Ovary (tissue), 9 donors: ENCODE measurements around the gene NLGN1. TPM values are rescaled to one million over a fixed set of nuclear protein-coding genes. Genes with fewer than 3 reads are reported as not detected.

ENCODE experiments used
- DNase-seq, 5 donors: peaks; one replicate each; pipeline ENCODE4 v3.0.0-alpha.2; 2019 to 2020
- H3K27ac ChIP-seq, 2 donors: fragments of 200-600 bp; one replicate each; pipeline versions ENCODE4 v1.5.1 to v1.8.0; 2019 to 2022
- H3K27me3 ChIP-seq: fragments of 200-600 bp; one replicate; pipeline ENCODE4 v1.8.0; 2022
- H3K36me3 ChIP-seq: fragments of 200-600 bp; sonication (generic); one replicate; pipeline ENCODE4 v1.5.1; 2019
- H3K4me1 ChIP-seq: one replicate; pipeline ENCODE4 v1.8.1; 2013; ENCODE audit warnings: mild to moderate bottlenecking, moderate library complexity; ENCODE audit not compliant: insufficient read depth
- H3K4me3 ChIP-seq: fragments of 200-600 bp; sonication (generic); one replicate; pipeline ENCODE4 v1.5.1; 2017
- H3K9me3 ChIP-seq, 2 donors: fragments of 200-600 bp in 1 of 2; sonication (generic) in 1 of 2; one replicate each; pipeline versions ENCODE4 v1.5.1 to v1.8.1; 2013 to 2019; ENCODE audit warnings: mild to moderate bottlenecking in 1 of 2, moderate library complexity in 1 of 2
- EP300 ChIP-seq: sonication (generic); formaldehyde crosslinking; IDR thresholded peaks from one replicate; pipeline ENCODE4 v1.6.1; 2017; ENCODE audit warnings: antibody characterized with exemption
- POLR2A ChIP-seq: fragments of 450-650 bp; IDR thresholded peaks from one replicate; pipeline ENCODE4 v1.6.1; 2017; ENCODE audit warnings: antibody characterized with exemption, mild to moderate bottlenecking, moderate library complexity
- WGBS, 3 donors: extraction: QIAGEN DNeasy Blood & Tissue Kit in 1 of 3; methylation state at CpG; one replicate each; pipeline versions ENCODE4 v1.1.5 to v1.1.7; 2013 to 2017; 5-methylcytosine and 5-hydroxymethylcytosine counted together
- intact Hi-C, 4 donors: fragments of 100-400 bp; cut with DNase I; formaldehyde crosslinking; loops; one replicate each; pipeline versions ENCODE4 v1.11.0 to v1.15.1; 2022 to 2023
- polyA plus RNA-seq, 2 donors: library from polyadenylated mRNA; stranded (reverse); fragments of 200-250 nt in 1 of 2; fragments of 350-450 nt in 1 of 2; fragmentation: Illumina TruSeq in 1 of 2; extraction: RNeasy Lipid Tissue Mini Kit (QIAGEN cat#74804) in 1 of 2; gene quantifications; one replicate each; pipeline ENCODE4 v1.2.3, GENCODE V29; 2013 to 2014
- total RNA-seq, 7 donors: library from RNA; depleted of rRNA in 2 of 7; stranded (reverse); fragments of >200 nt in 2 of 7; fragmentation: NEBNext Ultra II Directional in 3 of 7; extraction: Animal tissue kit (Norgen Biotek cat#: 25700) in 3 of 7; gene quantifications; one replicate each; pipeline versions ENCODE4 v1.1.0 to v1.2.4, GENCODE V29; 2016 to 2023
- TF ChIP-seq, protein P1 (sequence below), 3 donors: fragments of 450-650 bp in 2 of 3; fragments of 200-600 bp in 1 of 3; IDR thresholded peaks; one replicate each; pipeline versions ENCODE4 v1.5.1 to v1.8.0; 2016 to 2022; ENCODE audit warnings: antibody characterized with exemption in 3 of 3, mild to moderate bottlenecking in 1 of 3
- donor health status: DM: no; HTN: no; CAD: no; lungs with moderate emphysema.
- donor health status: DM: no; HTN: no; CAD: no.
- donor health status: Bipolar disorder and iron deficiency.
- donor health status: DM: yes; HTN: yes; CAD: no.
- donor health status: DM: no; HTN: no; CAD: no.
- donor health status: DM: yes; HTN: yes; CAD: no.

NLGN1 gene
- total and polyA plus RNA-seq, 9 donors = 1.2 to 7.7 (median 4.6) TPM

DNA sequence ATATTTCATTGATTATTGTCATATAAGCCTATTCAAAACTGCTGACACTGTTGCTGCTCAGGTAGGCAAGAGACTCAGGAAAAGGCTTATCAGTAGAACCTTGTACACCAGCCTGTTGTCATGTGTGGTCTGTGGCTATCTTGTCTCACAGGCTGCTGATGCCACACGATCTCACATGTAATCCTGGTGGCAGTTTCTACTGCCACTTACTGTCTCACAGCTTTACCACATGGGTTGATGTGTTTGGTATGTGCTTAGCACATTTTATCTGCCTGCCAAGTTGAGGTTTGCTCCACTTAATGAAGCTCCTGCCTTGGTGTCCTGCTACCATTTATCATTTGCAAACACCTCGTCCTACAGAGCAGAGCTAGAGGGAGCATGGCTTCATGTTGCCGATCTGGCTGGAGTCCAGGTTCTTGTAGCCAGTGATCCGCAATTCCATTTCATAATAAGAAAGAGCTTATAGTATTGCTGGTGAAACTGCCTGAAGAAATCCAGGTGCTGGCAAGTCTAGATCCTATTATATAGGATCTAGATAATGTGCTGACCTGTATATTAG lies 637.9 kb downstream of the NLGN1 start:
- no peak for TF ChIP-seq POLR2A
- TF ChIP-seq EP300 = no peak
- TF ChIP-seq, protein P1, sequence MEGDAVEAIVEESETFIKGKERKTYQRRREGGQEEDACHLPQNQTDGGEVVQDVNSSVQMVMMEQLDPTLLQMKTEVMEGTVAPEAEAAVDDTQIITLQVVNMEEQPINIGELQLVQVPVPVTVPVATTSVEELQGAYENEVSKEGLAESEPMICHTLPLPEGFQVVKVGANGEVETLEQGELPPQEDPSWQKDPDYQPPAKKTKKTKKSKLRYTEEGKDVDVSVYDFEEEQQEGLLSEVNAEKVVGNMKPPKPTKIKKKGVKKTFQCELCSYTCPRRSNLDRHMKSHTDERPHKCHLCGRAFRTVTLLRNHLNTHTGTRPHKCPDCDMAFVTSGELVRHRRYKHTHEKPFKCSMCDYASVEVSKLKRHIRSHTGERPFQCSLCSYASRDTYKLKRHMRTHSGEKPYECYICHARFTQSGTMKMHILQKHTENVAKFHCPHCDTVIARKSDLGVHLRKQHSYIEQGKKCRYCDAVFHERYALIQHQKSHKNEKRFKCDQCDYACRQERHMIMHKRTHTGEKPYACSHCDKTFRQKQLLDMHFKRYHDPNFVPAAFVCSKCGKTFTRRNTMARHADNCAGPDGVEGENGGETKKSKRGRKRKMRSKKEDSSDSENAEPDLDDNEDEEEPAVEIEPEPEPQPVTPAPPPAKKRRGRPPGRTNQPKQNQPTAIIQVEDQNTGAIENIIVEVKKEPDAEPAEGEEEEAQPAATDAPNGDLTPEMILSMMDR (IDR thresholded peaks at IDR 0.05) = no peak
- no peaks in the 10 kb centered on the region for H3K9me3 ChIP-seq
- DNase-seq = no peak
- peaks cover 2% of the 10 kb centered on the region for H3K4me1 ChIP-seq
- intact Hi-C loops = no loop called here
- H3K4me3 ChIP-seq = no peak overlapping the region
- H3K36me3 ChIP-seq = no peaks in the 10 kb centered on the region
- 40 to 55% (median 42%) methylated on average over 4 of the region's 4 CpGs for WGBS, 3 donors
- H3K27ac ChIP-seq = no peak overlapping the region
- no peaks in the 10 kb centered on the region for H3K27me3 ChIP-seq

DNA sequence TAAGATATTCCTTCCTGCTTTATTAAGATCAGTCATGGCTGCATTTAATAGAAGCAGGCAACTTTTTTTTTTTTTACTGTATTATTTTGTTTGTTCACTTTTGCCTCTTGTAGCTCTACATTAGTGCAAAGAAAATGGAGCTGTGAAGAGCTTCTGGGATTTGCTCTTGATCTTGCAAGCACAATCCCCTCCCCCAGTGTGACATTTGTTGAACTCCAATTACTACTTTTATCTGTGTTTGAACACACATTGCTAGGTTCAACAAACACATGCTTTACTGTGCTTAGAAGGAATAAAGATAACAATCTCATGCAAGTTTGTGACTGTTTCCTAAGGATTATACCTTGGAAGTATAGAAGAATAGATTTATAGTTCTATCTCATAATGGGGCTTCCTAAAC lies 648.8 kb downstream of the NLGN1 start:
- no peak overlapping the region for H3K4me3 ChIP-seq
- TF ChIP-seq POLR2A = no peak
- no peak for TF ChIP-seq EP300
- TF ChIP-seq, protein P1 (IDR thresholded peaks at IDR 0.05) = no peak
- no peak for DNase-seq
- H3K27me3 ChIP-seq = no peaks in the 10 kb centered on the region
- no peaks in the 10 kb centered on the region for H3K36me3 ChIP-seq
- no peaks in the 10 kb centered on the region for H3K9me3 ChIP-seq
- H3K4me1 ChIP-seq = no peaks in the 10 kb centered on the region
- intact Hi-C loops = no loop called here
- no peak overlapping the region for H3K27ac ChIP-seq

DNA sequence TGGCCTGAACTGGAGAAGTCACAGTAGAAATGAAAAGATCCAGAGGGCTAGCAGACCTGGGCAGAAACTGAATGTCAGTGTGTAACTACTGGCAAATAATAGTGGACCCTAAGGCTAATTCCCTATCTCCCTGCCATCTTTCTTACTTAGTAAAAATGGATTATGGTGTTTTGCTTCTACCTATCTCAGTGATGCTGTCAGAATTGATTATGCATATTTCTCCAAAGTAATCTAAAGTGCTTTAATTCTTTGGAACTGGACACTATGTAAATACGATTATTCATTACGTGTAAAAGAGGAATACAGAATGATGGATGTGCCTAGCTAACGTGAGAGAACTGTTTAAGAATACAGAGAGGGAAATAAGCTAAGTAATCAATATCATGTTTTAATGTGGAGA lies 651.9 kb downstream of the NLGN1 start:
- DNase-seq = no peak
- no peaks in the 10 kb centered on the region for H3K27me3 ChIP-seq
- H3K4me1 ChIP-seq = no peaks in the 10 kb centered on the region
- 83 to 91% (median 88%) methylated on average over 3 of the region's 3 CpGs for WGBS, 3 donors
- H3K9me3 ChIP-seq = no peaks in the 10 kb centered on the region
- intact Hi-C loops = no loop called here
- TF ChIP-seq POLR2A = no peak
- no peak for TF ChIP-seq EP300
- TF ChIP-seq, protein P1 (IDR thresholded peaks at IDR 0.05) = no peak
- H3K4me3 ChIP-seq = no peak overlapping the region
- no peak overlapping the region for H3K27ac ChIP-seq
- H3K36me3 ChIP-seq = no peaks in the 10 kb centered on the region

DNA sequence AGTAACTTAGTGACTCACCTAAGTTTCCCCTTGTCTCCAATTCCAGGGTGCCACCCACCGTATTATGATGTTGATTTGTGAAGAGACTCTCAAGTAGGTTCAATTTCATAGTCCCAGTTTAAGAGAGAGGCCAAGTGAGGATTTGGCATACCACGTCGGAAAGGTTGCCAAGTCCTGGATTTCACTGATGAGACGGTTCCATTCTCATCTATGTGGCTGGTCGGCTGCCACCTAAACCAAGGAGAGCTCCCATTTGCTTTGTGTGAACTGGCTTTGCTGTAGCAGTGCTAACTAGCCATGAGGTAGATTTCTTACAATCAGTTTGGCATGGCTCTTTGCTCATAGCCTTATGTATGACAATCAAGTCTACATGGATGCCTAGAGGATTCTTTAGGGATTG lies 653.6 kb downstream of the NLGN1 start:
- H3K4me3 ChIP-seq = no peak overlapping the region
- intact Hi-C loops = no loop called here

DNA sequence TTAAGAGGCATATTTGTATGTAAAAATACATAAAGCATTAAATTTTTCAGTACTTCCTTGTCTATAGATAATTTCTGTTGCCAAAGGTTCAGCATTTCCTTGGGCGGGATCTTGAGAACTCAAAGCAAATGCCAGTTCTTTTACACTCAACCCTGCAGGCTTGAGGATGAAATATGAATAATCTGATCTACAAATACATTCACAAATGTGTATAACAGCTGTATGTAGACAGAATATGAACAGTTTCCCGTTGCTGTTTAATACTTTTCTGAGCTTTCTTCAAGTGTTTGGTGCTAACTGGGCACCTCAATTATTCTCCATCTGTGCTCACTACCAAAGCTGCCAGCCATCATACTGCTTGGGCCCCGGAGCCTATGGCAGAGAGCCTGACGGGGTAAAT lies 661.3 kb downstream of the NLGN1 start:
- Histone ChIP-seq H3K4me1 (no peaks in the 10 kb centered on the region), H3K9me3 (no peaks in the 10 kb centered on the region), H3K27ac (no peak overlapping the region), H3K27me3 (no peaks in the 10 kb centered on the region), H3K36me3 (no peaks in the 10 kb centered on the region), H3K4me3 (no peak overlapping the region)
- intact Hi-C loops = no loop called here
- no peak for TF ChIP-seq EP300
- no peak for TF ChIP-seq POLR2A
- TF ChIP-seq, protein P1 (IDR thresholded peaks at IDR 0.05) = no peak
- 91 to 94% (median 91%) methylated on average over 4 of the region's 4 CpGs for WGBS, 3 donors
- DNase-seq = no peak

More for the DNA sequence above, 653.6 kb downstream of the NLGN1 start:
- no peak overlapping the region for H3K27ac ChIP-seq
- H3K27me3 ChIP-seq = no peaks in the 10 kb centered on the region
- WGBS, 3 donors = 89 to 94% (median 93%) methylated on average over 5 of the region's 5 CpGs
- no peaks in the 10 kb centered on the region for H3K36me3 ChIP-seq
- H3K4me1 ChIP-seq = no peaks in the 10 kb centered on the region
- TF ChIP-seq EP300 = no peak
- no peak for TF ChIP-seq POLR2A
- H3K9me3 ChIP-seq = no peaks in the 10 kb centered on the region
- DNase-seq = no peak
